ENCODE measurements around the gene CCDC141.

DNA sequence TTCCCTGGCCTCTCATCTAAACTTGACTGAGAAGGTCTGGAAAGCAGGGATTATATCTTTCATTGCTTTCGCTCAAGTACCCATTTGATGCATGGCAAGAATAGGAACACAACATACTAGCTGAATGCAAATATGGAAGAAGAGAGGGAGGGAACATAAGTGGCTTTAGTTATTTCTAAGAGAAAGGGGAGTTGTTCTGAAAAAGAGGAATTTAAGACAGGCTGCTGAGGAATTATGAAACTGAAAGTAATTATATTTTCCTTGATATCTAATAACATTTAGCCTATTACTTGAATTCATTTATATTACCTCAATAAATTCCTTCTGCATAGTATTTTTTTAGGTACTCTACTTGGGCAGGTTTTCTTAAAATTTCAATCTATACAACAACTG lies 136.9 kb downstream of the CCDC141 start:
- TF ChIP-seq, protein P1, sequence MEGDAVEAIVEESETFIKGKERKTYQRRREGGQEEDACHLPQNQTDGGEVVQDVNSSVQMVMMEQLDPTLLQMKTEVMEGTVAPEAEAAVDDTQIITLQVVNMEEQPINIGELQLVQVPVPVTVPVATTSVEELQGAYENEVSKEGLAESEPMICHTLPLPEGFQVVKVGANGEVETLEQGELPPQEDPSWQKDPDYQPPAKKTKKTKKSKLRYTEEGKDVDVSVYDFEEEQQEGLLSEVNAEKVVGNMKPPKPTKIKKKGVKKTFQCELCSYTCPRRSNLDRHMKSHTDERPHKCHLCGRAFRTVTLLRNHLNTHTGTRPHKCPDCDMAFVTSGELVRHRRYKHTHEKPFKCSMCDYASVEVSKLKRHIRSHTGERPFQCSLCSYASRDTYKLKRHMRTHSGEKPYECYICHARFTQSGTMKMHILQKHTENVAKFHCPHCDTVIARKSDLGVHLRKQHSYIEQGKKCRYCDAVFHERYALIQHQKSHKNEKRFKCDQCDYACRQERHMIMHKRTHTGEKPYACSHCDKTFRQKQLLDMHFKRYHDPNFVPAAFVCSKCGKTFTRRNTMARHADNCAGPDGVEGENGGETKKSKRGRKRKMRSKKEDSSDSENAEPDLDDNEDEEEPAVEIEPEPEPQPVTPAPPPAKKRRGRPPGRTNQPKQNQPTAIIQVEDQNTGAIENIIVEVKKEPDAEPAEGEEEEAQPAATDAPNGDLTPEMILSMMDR (IDR thresholded peaks at IDR 0.05; ENCODE audit: borderline replicate concordance, extremely low read depth, low read length, poor library complexity, severe bottlenecking), result no peak
- TF ChIP-seq EZH2 (IDR thresholded peaks at IDR 0.05; ENCODE audit: borderline replicate concordance, low read depth, low read length, severe bottlenecking), result no peak
